Chondrocyte (in vitro differentiated cells): ENCODE measurements around the gene OR9I1. TPM values are rescaled to one million over a fixed set of nuclear protein-coding genes. Genes with fewer than 3 reads are reported as not detected.

Source experiments
- DNase-seq: peaks from one replicate; pipeline ENCODE4 v3.0.0; 2021; ENCODE audit warnings: mixed read lengths, low spot score
- H3K27ac Mint-ChIP-seq: one replicate; pipeline ENCODE4 v1.8.0; 2021; ENCODE audit warnings: mild to moderate bottlenecking, moderate library complexity, mixed read lengths; ENCODE audit not compliant: unreplicated experiment
- H3K27me3 Mint-ChIP-seq: 2 replicates; pipeline ENCODE4 v1.8.0; 2021; ENCODE audit warnings: low read depth, mixed read lengths
- H3K36me3 Mint-ChIP-seq: 2 replicates; pipeline ENCODE4 v1.8.0; 2021; ENCODE audit warnings: low read depth, mixed read lengths
- H3K4me1 Mint-ChIP-seq: 2 replicates; pipeline ENCODE4 v1.8.0; 2021; ENCODE audit warnings: low read depth, mild to moderate bottlenecking, mixed read lengths
- H3K4me3 Mint-ChIP-seq: one replicate; pipeline ENCODE4 v1.8.0; 2021; ENCODE audit warnings: mild to moderate bottlenecking, moderate library complexity, mixed read lengths; ENCODE audit not compliant: unreplicated experiment
- H3K9me3 Mint-ChIP-seq: 2 replicates; pipeline ENCODE4 v1.8.0; 2021; ENCODE audit warnings: low read depth, mixed read lengths
- long read RNA-seq: library from polyadenylated mRNA; stranded (forward); transcript quantifications from one replicate; pipeline ENCODE4 v2.0.0, GENCODE V29; 2021
- total RNA-seq: library from RNA; stranded (reverse); gene quantifications from 3 replicates; pipeline ENCODE4 v1.2.1, GENCODE V29; 2021
- TF ChIP-seq, protein P1 (sequence below): fragments of 200-600 bp; sonication (generic); IDR thresholded peaks from 2 replicates; pipeline ENCODE4 v1.5.0; 2021; ENCODE audit warnings: antibody characterized with exemption, mild to moderate bottlenecking, moderate library complexity

OR9I1 gene, protein sequence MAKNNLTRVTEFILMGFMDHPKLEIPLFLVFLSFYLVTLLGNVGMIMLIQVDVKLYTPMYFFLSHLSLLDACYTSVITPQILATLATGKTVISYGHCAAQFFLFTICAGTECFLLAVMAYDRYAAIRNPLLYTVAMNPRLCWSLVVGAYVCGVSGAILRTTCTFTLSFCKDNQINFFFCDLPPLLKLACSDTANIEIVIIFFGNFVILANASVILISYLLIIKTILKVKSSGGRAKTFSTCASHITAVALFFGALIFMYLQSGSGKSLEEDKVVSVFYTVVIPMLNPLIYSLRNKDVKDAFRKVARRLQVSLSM
- total RNA-seq, result not detected in 3 replicates
- long read RNA-seq, result 0 reads

DNA sequence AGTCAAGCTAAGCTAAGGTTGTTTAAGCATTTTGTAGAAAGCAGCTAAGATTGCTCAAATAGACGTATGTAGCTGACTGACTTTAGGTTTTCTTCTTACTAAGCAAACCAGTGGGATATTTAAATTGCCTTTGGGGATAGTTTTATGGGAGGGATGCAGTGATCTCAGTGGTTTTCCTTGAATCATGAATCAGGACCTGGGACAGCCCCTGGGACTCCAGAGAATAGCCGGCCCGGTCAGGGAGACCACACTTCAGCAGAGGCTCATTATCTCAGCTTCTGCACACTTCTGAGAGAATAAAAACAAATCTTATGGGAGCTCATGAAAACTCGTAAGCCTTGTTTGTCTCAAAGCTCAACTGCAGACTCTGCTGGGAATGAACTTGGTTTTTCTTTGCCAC lies at the start of gene OR9I1:
TSS of gene OR9I1 (minus strand) at position 62 of the 400 bp plus-strand sequence. CDS start 6,086 bp downstream, outside the sequence.
- H3K27ac Mint-ChIP-seq, result no peak within 1 kb of the TSS
- H3K4me1 Mint-ChIP-seq, result no peaks in the 10 kb centered on the region
- H3K9me3 Mint-ChIP-seq, result no peaks in the 10 kb centered on the region
- H3K4me3 Mint-ChIP-seq, result no peak within 1 kb of the TSS
- no peak for DNase-seq
- TF ChIP-seq, protein P1, sequence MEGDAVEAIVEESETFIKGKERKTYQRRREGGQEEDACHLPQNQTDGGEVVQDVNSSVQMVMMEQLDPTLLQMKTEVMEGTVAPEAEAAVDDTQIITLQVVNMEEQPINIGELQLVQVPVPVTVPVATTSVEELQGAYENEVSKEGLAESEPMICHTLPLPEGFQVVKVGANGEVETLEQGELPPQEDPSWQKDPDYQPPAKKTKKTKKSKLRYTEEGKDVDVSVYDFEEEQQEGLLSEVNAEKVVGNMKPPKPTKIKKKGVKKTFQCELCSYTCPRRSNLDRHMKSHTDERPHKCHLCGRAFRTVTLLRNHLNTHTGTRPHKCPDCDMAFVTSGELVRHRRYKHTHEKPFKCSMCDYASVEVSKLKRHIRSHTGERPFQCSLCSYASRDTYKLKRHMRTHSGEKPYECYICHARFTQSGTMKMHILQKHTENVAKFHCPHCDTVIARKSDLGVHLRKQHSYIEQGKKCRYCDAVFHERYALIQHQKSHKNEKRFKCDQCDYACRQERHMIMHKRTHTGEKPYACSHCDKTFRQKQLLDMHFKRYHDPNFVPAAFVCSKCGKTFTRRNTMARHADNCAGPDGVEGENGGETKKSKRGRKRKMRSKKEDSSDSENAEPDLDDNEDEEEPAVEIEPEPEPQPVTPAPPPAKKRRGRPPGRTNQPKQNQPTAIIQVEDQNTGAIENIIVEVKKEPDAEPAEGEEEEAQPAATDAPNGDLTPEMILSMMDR, result no peak
- H3K36me3 Mint-ChIP-seq, result no peaks in the 10 kb centered on the region
- H3K27me3 Mint-ChIP-seq, result peaks cover 10% of the 10 kb centered on the region

DNA sequence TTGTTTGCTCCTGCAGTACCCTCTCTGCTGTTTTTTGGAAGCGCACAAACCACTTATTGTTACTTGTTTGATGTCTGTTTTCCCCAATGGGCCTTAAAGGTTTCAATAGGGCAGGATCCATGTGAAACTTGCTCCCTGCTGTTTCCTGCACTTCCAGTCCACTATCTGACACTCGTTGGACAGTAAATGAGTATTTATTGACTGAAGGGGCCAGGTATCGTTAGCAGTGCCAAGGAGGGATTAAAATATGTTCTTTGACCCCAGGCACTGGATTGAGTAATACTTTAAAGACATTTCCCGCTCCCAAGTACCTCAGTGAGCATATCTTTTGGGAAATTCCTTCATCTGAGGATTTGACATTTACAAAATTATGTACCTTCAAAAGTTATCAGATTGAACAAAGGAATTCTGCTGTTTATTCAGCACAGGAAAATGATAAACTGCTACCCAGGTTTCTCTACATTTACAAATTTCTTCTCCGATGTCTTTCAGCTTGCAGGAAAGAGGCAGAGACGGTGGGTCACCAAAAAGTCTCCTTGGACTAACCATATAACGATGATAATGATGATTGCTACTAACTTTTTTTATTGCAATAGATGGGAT lies 40.3 kb upstream of the OR9I1 start:
- TF ChIP-seq, protein P1, result no peak
- no peak for DNase-seq
- H3K9me3 Mint-ChIP-seq, result no peaks in the 10 kb centered on the region
- H3K4me3 Mint-ChIP-seq, result no peak overlapping the region
- H3K4me1 Mint-ChIP-seq, result no peaks in the 10 kb centered on the region
- no peaks in the 10 kb centered on the region for H3K36me3 Mint-ChIP-seq
- H3K27ac Mint-ChIP-seq, result no peak overlapping the region
- H3K27me3 Mint-ChIP-seq, result peaks cover 12% of the 10 kb centered on the region

DNA sequence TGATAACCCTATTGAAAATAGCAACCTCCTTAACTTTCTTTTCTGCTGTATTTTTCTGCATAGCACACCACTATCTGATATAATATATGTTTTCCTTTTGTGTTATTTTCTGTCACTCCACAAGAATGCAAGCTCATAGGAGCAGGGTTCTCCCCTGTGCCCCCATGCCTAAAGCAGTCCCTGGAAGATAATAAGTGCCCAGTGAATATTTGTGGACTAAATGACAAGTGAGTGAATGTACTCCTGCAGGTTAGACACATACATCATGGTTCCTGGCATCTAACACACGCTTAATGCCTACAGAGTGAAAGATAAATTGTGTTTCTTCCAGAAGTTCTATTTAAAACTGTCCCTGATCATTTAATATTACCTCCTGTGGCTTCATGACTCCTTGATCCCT lies 39.7 kb upstream of the OR9I1 start:
- TF ChIP-seq, protein P1, result no peak
- Mint-ChIP-seq H3K4me1 (no peaks in the 10 kb centered on the region), H3K27me3 (peaks cover 12% of the 10 kb centered on the region), H3K9me3 (peaks cover 3% of the 10 kb centered on the region), H3K27ac (no peak overlapping the region), H3K36me3 (no peaks in the 10 kb centered on the region), H3K4me3 (no peak overlapping the region)
- no peak for DNase-seq

DNA sequence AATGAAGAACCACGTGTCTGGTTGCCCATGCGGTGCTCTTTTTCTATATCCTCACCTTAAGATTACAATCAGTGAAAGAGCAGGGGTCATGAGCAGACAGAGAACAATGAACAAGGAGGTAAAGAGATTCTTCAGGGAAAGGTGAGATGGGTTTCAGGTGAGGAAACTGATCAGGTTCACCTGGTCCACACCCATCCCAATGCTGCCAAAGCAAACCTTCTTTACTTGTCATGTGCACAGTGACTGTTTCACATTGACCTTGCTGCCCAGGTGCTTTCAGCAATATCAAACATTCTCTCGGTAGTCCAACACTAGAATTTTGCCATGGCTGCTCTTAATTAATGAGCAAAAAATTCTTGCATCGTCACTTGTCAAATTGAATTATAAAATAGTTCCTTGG lies 39.1 kb upstream of the OR9I1 start:
- Mint-ChIP-seq H3K36me3 (no peaks in the 10 kb centered on the region), H3K27ac (no peak overlapping the region), H3K4me3 (no peak overlapping the region), H3K4me1 (no peaks in the 10 kb centered on the region), H3K27me3 (peaks cover 12% of the 10 kb centered on the region), H3K9me3 (peaks cover 5% of the 10 kb centered on the region)
- TF ChIP-seq, protein P1, result no peak
- DNase-seq, result no peak

- TF ChIP-seq, protein P1, result no peak
- Mint-ChIP-seq H3K9me3 (no peaks in the 10 kb centered on the region), H3K4me1 (no peaks in the 10 kb centered on the region), H3K27ac (no peak overlapping the region), H3K36me3 (no peaks in the 10 kb centered on the region), H3K4me3 (no peak overlapping the region), H3K27me3 (peaks cover 12% of the 10 kb centered on the region)
- no peak for DNase-seq
These were observed 27.5 kb upstream of the OR9I1 start for GRCh38 chr11:58152781-58153180.
